GM12872 (cell line): ENCODE results near the gene CD7.

Source experiments
- CTCF ChIP-seq: IDR thresholded peaks from 3 replicates; pipeline ENCODE4 v1.5.1; 2011; ENCODE audit warnings: low read depth, mild to moderate bottlenecking, low read length, moderate library complexity; ENCODE audit not compliant: insufficient read depth

CD7 gene

GRCh38 chr17:82281502-82282238 lies 35.7 kb downstream of the CD7 start:
- no peak for TF ChIP-seq CTCF

- TF ChIP-seq CTCF = no peak
Observed at GRCh38 chr17:82281076-82281475, 36.3 kb downstream of the CD7 start.

- TF ChIP-seq CTCF = no peak
Observed at GRCh38 chr17:82280537-82280936, 36.9 kb downstream of the CD7 start.

- TF ChIP-seq CTCF = no peak
Observed at GRCh38 chr17:82278786-82279391, 38.5 kb downstream of the CD7 start.

- no peak for TF ChIP-seq CTCF
Observed at GRCh38 chr17:82278308-82278707, 39.1 kb downstream of the CD7 start.

- no peak for TF ChIP-seq CTCF
Observed at GRCh38 chr17:82277851-82278250, 39.6 kb downstream of the CD7 start.

GRCh38 chr17:82276938-82277337 lies 40.5 kb downstream of the CD7 start:
- TF ChIP-seq CTCF = no peak
